GM20431 (cell line): ENCODE results near the gene C12orf76.
"Not testable (repeated sequence)": the region's sequence is repeated elsewhere in the genome, so short reads cannot be mapped to it uniquely, and the experiment has no call there.

ENCODE experiments used
- in situ Hi-C: fragments of 300-500 bp; cut with MseI, MboI; formaldehyde crosslinking; loops from one replicate; pipeline ENCODE4 v1.15.0; 2020; ENCODE audit warnings: low sequenced_read_pairs; ENCODE audit not compliant: unreplicated experiment

Gene C12orf76

DNA sequence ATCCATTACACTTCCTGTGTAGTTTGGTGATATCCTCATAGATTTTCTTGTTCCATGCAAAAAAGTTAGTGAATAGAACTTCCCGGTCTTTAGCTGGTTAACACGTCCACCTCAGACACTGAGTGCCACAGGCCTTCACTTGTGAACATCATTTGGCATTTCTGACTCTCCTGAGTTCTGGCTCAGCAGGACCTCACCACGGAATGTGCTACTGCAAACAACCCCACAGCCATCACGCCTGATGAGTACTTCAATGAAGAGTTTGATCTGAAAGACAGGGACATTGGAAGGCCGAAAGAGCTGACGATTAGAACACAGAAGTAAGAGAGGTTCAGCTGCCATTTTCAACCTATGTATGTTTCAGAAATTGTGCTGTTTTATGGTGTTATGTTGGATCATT lies 20.0 kb downstream of the C12orf76 start:
- in situ Hi-C loops, result no loop called here

DNA sequence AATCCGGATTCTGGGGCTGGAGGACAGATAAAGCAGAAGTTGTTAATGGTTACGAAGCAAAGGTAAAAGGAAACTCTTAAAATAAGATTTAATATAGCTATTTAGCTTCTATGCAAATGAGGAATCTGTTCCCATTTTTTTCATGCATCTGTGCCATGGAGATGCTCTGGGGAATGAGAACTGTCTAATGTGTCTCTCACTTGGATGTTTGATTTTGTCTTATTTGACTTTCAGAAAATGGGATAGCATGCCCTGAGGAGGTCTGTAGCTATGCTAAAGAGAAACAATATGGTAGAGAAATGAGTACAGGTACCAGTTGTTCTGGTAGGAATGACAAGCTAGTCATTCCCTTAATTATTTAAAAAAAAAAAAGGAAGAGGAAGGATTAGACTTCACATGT lies 24.3 kb downstream of the C12orf76 start:
- in situ Hi-C loops, result no loop called here

GRCh38 chr12:110023059-110023980 lies 25.0 kb downstream of the C12orf76 start:
- in situ Hi-C loops, result no loop called here

DNA sequence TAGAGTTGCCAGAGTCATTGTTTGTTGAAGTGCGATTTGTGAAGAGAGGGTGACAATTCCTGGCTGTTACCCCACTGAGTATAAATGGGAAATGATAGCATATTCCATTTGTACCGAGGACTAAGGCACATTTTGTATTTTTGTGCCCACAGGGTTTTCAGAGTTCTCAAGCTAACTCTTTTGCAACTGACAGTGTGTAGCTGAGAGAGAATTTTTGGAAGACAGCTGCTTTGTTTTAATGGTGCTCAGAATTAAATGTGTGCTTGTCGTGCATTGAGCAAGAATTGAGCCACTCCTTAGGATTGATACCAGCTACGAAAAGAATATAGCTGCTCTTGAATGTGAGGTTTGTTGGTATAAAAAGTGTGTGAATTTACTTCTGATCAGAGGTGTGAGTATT lies 27.4 kb downstream of the C12orf76 start:
- in situ Hi-C loops, result no loop called here

GRCh38 chr12:110015132-110015531 lies 33.2 kb downstream of the C12orf76 start:
- in situ Hi-C loops, result no loop called here

DNA sequence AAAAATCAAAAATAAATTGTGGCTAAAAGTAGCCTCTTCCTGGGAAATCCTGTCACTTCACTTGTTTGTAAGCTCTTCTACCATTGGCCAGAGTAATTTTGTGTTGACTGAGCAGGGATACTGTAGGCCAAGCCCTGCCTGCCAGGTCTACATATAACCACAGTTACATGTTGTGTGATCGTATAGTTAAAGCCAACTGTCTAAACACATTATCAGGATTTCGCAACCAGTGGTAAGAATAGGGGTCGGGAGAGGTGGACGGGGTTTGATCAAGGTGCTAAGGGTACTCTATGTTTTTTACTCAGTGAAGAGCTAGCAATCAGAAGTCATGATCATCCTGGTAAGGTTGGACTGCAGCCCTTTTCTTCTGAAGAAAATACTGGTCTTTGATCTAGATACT lies 35.7 kb downstream of the C12orf76 start:
- in situ Hi-C loops, result no loop called here

- in situ Hi-C loops, result no loop called here
Observed at GRCh38 chr12:110012137-110012536, 36.2 kb downstream of the C12orf76 start.

DNA sequence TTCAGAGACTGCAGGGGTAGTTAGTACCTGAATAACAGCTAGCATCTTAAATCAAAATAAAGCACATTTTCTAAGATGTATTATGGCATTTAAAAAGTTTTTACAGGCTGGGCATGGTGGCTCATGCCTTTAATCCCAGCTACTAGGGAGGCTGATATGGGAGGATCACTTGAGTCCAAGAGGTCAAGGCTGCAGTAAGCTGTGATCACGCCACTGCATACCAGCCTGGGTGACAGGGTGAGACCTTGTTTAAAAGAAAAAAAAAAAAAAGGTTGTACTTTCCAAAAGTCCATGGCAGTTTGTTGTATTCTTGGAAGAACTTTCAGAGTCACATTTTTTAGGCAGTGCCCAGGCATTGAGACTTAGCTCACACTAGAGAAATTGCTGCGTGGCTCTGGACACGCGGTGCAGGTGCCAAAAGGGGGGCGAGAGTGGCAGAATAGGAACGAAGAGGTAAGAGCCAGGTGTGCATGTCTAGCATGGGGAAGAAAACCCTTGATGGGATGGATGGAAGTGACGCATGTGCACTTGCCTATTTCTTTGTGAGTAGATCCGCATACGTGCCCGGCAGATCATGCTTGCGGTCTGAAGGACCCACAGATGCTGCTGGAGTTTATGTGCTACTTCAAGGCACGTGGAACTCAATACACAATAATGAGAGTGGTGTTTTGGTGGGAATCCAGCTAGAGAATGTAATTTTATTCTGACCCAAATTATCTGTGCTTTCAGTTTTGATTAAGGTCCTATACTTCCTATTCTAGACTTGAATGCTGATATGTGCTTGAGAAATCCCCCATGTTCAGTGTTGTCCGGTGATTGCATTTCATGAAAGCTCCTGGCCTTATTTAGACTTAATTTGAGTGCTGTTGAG lies 37.2 kb downstream of the C12orf76 start:
- in situ Hi-C loops, result no loop called here

DNA sequence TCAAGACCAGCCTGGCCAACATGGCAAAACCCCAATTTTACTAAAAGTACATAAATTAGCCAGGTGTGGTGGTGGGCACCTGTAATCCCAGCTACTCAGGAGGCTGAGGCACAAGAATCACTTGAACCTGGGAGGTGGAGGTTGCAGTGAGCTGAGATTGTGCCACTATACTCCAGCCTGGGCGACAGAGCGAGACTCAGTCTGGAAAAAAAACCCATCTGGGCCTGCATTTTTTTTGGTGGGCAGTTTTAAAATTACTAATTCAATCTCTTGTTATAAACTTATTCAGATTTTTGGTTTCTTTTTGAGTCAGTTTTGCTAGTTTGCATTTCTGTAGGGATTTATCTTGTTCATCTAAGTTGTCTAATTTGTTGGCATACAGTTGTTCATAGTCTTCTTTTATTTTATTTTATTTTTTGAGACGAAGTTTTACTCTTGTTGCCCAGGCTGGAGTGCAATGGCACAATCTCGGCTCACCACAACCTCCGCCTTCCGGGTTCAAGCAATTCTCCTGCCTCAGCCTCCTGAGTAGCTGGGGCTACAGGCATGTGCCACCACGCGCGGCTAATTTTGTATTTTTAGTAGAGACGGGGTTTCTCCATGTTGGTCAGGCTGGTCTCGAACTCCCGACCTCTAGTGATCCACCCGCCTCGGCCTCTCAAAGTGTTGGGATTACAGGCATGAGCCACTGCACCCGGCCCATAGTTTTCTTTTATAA lies 39.5 kb downstream of the C12orf76 start:
- in situ Hi-C loops, result not testable (repeated sequence)

GRCh38 chr12:110007881-110008280 lies 40.4 kb downstream of the C12orf76 start:
- in situ Hi-C loops, result no loop called here

- in situ Hi-C loops, result no loop called here
Observed at GRCh38 chr12:110006115-110006514, 42.2 kb downstream of the C12orf76 start.

DNA sequence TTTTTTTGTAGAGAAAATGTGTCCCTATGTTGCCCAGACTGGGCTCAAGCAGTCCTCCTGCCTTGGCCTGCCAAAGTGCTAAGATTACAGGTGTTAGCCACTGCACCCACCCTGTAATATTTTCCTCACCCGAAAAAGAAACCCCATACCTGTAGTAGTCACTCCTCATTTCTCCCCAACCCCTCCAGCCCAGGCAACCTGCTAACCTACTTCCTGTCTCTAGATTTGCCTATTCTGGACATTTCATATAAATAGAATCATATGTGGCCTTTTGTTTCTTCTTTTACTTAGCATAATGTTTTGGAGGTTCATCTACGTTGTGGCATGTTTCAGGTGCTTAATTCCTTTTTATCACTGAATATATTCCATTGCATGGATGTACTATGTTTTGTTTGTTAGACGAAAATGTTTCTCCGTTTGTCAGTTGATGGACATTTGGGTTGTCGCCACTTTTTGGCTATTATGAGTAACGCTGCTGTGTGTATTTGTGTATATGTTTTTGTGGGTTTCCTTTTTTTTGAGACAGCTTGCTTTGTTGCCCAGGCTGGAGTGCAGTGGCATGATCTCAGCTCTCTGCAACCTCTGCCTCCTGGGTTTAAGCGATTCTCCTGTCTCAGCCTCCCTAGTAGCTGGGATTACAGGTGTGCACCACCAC lies 42.9 kb downstream of the C12orf76 start:
- in situ Hi-C loops, result no loop called here

DNA sequence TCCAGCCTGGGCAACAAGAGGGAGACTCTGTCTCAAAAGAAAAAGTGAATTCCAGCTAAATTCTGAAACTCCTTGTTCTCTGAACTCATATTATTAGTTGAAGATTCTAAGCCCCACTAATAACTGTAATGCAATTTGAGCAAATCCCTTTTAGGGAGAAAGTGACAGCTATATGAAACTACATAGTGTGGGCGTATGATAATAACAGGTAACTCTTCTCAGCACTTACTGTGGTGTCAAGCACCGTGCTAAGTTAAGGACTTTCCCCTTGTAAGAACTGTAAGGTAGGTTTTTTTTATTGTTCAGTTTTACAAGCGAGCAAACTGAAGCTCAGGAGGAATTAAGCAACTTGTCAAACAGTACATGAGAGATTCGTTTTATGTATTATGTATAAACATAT lies 43.7 kb downstream of the C12orf76 start:
- in situ Hi-C loops, result no loop called here

DNA sequence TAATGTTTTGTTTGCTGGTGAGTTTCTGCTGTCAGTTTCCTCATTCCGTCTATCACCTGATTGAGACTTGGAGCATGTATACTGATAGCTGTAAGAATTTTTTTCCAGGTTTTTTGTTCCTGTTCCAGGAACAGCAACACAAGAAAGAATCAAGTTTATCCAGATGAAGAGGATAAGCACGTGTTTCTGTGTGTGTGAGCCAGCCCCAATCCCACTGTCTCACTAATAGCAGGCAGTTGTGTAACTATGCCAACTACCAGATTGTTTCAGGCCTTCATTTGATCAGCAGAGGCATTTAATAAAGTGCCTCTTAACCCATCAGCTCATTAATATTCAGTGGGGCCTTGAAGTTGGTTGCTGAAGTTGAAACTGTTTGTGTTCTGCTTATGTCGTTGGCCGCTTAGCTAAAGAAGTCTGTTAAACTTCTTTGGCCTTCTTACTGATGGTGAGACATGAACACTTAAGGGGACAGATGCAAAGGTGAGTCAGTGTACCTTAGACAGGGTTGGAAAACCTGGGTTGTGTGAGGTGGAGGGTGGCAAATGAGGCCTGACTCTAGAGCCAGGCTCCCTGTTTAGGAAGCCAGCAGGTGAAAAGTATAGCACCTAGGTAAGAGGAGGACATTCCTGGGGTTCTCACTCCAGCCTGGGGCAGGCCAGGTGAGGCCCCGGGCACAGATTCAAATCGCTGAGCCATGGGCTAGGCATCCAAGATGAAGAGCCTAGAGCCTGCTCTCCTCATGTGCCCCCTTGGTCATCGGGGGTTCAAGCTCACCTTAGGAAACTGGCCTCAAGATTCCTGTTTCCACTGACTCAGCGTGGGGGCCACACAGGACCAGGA lies 45.4 kb downstream of the C12orf76 start:
- in situ Hi-C loops, result no loop called here

GRCh38 chr12:110001596-110001995 lies 46.7 kb downstream of the C12orf76 start:
- in situ Hi-C loops, result no loop called here

DNA sequence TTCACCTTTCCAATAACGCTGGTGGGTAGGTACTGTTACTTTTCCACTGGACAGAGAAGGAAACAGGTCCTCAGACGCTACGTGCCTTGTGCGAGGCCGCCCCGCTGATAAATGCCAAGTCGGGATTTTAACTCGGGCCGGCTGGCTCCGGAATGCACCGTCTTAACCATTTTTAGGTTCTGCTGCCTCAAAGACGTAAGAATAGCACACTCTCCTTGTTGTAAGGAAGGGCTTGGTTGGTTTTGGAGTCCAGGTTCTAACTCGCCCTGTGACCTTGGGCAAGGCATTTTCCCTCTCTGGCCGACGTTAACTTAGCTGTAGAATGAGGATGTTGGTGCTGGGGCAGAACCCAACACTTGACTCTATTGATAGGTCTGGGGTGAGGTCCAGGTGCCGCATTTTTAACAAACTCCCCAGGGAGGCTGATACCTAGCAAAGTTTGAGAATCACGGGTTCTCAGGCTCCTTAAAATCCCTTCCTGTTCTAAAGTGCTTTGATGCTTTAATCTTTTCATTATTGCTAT lies 48.3 kb downstream of the C12orf76 start:
- in situ Hi-C loops, result no loop called here

DNA sequence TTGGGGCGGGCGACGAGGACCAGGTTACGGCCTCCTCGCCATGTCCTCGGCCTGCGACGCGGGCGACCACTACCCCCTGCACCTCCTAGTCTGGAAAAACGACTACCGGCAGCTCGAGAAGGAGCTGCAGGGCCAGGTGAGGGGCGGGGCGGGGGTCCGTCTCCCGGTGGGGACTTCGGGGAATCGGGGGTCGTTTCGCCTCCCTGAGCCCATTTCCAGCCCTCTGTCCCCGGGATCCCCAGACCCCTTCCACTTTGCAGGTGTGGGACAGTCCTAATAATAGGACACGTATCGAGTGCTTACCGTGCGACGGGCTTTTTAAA lies 48.7 kb downstream of the C12orf76 start:
- in situ Hi-C loops, result no loop called here

- in situ Hi-C loops, result no loop called here
Observed at GRCh38 chr12:109998904-109999648, 49.2 kb downstream of the C12orf76 start, which contains the start of gene ANKRD13A. Gene ANKRD13A, plus strand, starts transcription at chr12:109999430. Its CDS starts 259 bp downstream, at chr12:109999689.
